ENCODE measurements around the gene CPD. TPM values are rescaled to one million over a fixed set of nuclear protein-coding genes. Genes with fewer than 3 reads are reported as not detected.

CPD gene
- total and polyA plus RNA-seq, 9 of the 15 experiments (the other 6 are each of a cell fraction or from before 2014, with no cell fraction given): 4.5 to 24.4 (median 20.4) TPM

- 63% methylated on average over 1 of the region's 1 CpG for WGBS (ENCODE audit: insufficient coverage, low coverage, missing lambda C conversion rate)
- no peak overlapping the region for H3K27ac ChIP-seq (ENCODE audit: extremely low read depth, low read depth, low read length)
- no peak for TF ChIP-seq CEBPG (CRISPR knock-in tag; IDR thresholded peaks at IDR 0.05)
- 0 out of 4 replicates have a peak, but pooled peaks of 1 of the 2 experiments have one; percentile 42 for TF ChIP-seq CEBPG (tag; conservative IDR thresholded peaks at IDR 0.05 in 1 of 2, IDR thresholded peaks at IDR 0.05 in 1 of 2)
- no peak for TF ChIP-seq ZBTB9 (CRISPR knock-in tag; IDR thresholded peaks at IDR 0.05)
- TF ChIP-seq CREM (IDR thresholded peaks at IDR 0.05; ENCODE audit: low read depth): 0 out of 2 replicates have a peak, but pooled peaks have one; percentile 15
- no peak for TF ChIP-seq ATF1 (CRISPR knock-in tag; IDR thresholded peaks at IDR 0.05)
- TF ChIP-seq ATF1 (tag; IDR thresholded peaks at IDR 0.05): peak; percentile 24; the same call in 1 of the 2 replicates
- TF ChIP-seq KHSRP (IDR thresholded peaks at IDR 0.05): no peak
- TF ChIP-seq HDGF (IDR thresholded peaks at IDR 0.05): no peak
- TF ChIP-seq TBL1XR1 (IDR thresholded peaks at IDR 0.05; ENCODE audit: low read length in 2 of 2): peak in 1 of 2 experiments; percentile 59; a peak in 2 of 4 replicates
- no peak for TF ChIP-seq ZNF324 (CRISPR knock-in tag; IDR thresholded peaks at IDR 0.05)
- no peak for TF ChIP-seq ZNF79 (CRISPR knock-in tag; IDR thresholded peaks at IDR 0.05; ENCODE audit: low read depth)
- peak; percentile 13; the same call in 1 of the 2 replicates for TF ChIP-seq SMARCA4 (IDR thresholded peaks at IDR 0.05)
- no peak for TF ChIP-seq NR2C2 (CRISPR knock-in tag; IDR thresholded peaks at IDR 0.05)
- no peak for TF ChIP-seq NR2C2 (tag; IDR thresholded peaks at IDR 0.05)
- no peak for TF ChIP-seq SMAD3 (CRISPR knock-in tag; conservative IDR thresholded peaks at IDR 0.05)
- TF ChIP-seq ATF7 (IDR thresholded peaks at IDR 0.05): peak; percentile 55; the same call in 1 of the 2 replicates
- TF ChIP-seq TCF7L2 (IDR thresholded peaks at IDR 0.05; ENCODE audit: low read depth, low read length): no peak
- TF ChIP-seq ATF3 (IDR thresholded peaks at IDR 0.05): peak; percentile 24; the same call in 1 of the 2 replicates
- no peak for TF ChIP-seq ATF3 (CRISPR knock-in tag; conservative IDR thresholded peaks at IDR 0.05)
- TF ChIP-seq DPF2 (IDR thresholded peaks at IDR 0.05): peak; percentile 40; the same call in 1 of the 2 replicates
- peak; percentile 39; the same call in 1 of the 2 replicates for TF ChIP-seq ESRRA (IDR thresholded peaks at IDR 0.05; ENCODE audit: borderline replicate concordance, low read depth)
- TF ChIP-seq FOSL1 (tag; conservative IDR thresholded peaks at IDR 0.05): peak; percentile 67
- no peak for TF ChIP-seq HDAC8 (tag; IDR thresholded peaks at IDR 0.05)
- TF ChIP-seq CBFA2T3 (IDR thresholded peaks at IDR 0.05): peak; percentile 41; the same call in 1 of the 2 replicates
- TF ChIP-seq SUPT5H (IDR thresholded peaks at IDR 0.05): no peak
- no peak for TF ChIP-seq SIX5 (IDR thresholded peaks at IDR 0.05; ENCODE audit: borderline replicate concordance in 1 of 2, insufficient read depth in 1 of 2, low read depth in 1 of 2, low read length in 2 of 2)
Observed at GRCh38 chr17:30375661-30376060, 3.1 kb upstream of the CPD start.

More at GRCh38 chr17:30375661-30376060, 3.1 kb upstream of the CPD start:
- ATAC-seq (no peak), FAIRE-seq (no peak), DNase-seq (ENCODE audit: extremely low read depth in 1 of 4, low spot score in 3 of 4) (peak in 2 of 4 experiments; percentile 12 to 36)
- no peak overlapping the region for H3K9ac ChIP-seq (ENCODE audit: insufficient read depth in 1 of 2, low read depth in 2 of 2, low read length in 2 of 2)
- peaks cover 17% of the 10 kb centered on the region for H3K79me2 ChIP-seq (ENCODE audit: control insufficient read depth, insufficient read depth, low read length)
- in situ Hi-C loops (cut with MboI): no loop called here
- BruUV-seq (replicated peaks): no TSS peak
- H2AFZ ChIP-seq (ENCODE audit: low read depth, low read length): 0 out of 2 replicates have a peak overlapping the region, but pooled peaks have one; percentile 30
- H3K4me3 ChIP-seq: no peak overlapping the region
- no peaks in the 10 kb centered on the region for H3K9me3 ChIP-seq (replicated peaks; ENCODE audit: control insufficient read depth, insufficient read depth, low read depth, low read length)
- H3K4me2 ChIP-seq (ENCODE audit: insufficient read depth, low read length): no peak overlapping the region
- peaks cover 6% of the 10 kb centered on the region; the same call in 1 of the 2 replicates for H4K20me1 ChIP-seq (replicated peaks; ENCODE audit: control insufficient read depth, insufficient read depth, low read length)
- no peaks in the 10 kb centered on the region for H3K9me1 ChIP-seq (ENCODE audit: control insufficient read depth, insufficient read depth, low read length)
- intact Hi-C loops (cut with micrococcal nuclease): no loop called here
- CTCF ChIA-PET (ENCODE audit: low intra/inter-chr PET ratio): no interaction called here
- H3K27me3 ChIP-seq (ENCODE audit: control insufficient read depth in 2 of 2, insufficient read depth in 2 of 2, low read length in 2 of 2): no peaks in the 10 kb centered on the region
- H3K4me1 ChIP-seq (replicated peaks in 1 of 2; ENCODE audit: control insufficient read depth in 2 of 2, insufficient read depth in 2 of 2, low read length in 2 of 2): peaks cover 21 to 27% of the 10 kb centered on the region in 2 experiments; a peak in 4 of 5 replicates
- POLR2A ChIA-PET: interaction anchor here (1.2 kb wide), 1 partner anchor 63 kb away, joined by 3 read pairs; no protein-coding TSS in a partner anchor
- no peaks in the 10 kb centered on the region for H3K36me3 ChIP-seq (ENCODE audit: control insufficient read depth, insufficient read depth, low read length)
